Stimulated activated naive CD8-positive, alpha-beta T cell treated with anti-CD3 and anti-CD28 coated beads, Interleukin-15, amount 100 ng/mL, for 72 hours (primary cell): ENCODE measurements around the gene PLEKHG1.

Source experiments
- ATAC-seq: fragments of 150-1000 bp; cut with Tn5 transposase; 2 replicates; pipeline ENCODE4 v1.10.0; 2021; ENCODE audit warnings: mild to moderate bottlenecking, moderate library complexity
- DNase-seq, 2 donors: peaks; one replicate each; pipeline ENCODE4 v3.0.0; 2021 to 2022
- H3K27ac Mint-ChIP-seq, 2 donors: one replicate each; pipeline ENCODE4 v1.8.0; 2022; ENCODE audit warnings: mild to moderate bottlenecking in 2 of 2, mixed read lengths in 2 of 2, moderate library complexity in 2 of 2
- H3K27me3 Mint-ChIP-seq: one replicate; pipeline ENCODE4 v1.8.0; 2022; ENCODE audit warnings: mixed read lengths
- H3K4me1 Mint-ChIP-seq: one replicate; pipeline ENCODE4 v1.8.0; 2022; ENCODE audit warnings: mild to moderate bottlenecking, mixed read lengths
- H3K4me3 Mint-ChIP-seq, 2 donors: one replicate each; pipeline ENCODE4 v1.8.0; 2022; ENCODE audit warnings: mild to moderate bottlenecking in 2 of 2, mixed read lengths in 2 of 2, moderate library complexity in 1 of 2
- H3K9me3 Mint-ChIP-seq, 2 donors: one replicate each; pipeline ENCODE4 v1.8.0; 2022; ENCODE audit warnings: mixed read lengths in 2 of 2

PLEKHG1 gene

DNA sequence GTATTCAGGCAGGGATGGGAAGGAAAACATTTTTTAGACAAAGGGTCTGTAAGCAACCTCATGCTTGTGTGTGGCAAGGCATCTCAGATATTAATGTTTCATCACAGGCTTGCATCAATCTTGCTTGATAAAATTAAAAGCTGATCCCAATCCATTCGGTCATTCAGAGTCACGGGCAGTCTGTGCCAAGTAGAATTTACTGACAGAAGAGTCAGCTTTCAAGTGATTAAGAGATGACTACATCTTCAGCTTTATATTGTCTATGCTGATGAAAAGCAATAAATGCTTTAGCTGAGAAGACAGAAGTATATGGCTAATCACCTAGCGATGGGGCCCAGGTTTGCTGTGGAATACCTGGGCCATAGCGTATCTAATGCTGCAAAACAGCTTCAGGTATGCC is 3.5 kb downstream of the PLEKHG1 start:
- peaks cover 26% of the 10 kb centered on the region for H3K4me1 Mint-ChIP-seq
- H3K9me3 Mint-ChIP-seq: no peaks in the 10 kb centered on the region
- no peak overlapping the region for H3K27ac Mint-ChIP-seq
- ATAC-seq (no peak), DNase-seq (no peak)
- peaks cover 67% of the 10 kb centered on the region for H3K27me3 Mint-ChIP-seq
- no peak overlapping the region for H3K4me3 Mint-ChIP-seq

DNA sequence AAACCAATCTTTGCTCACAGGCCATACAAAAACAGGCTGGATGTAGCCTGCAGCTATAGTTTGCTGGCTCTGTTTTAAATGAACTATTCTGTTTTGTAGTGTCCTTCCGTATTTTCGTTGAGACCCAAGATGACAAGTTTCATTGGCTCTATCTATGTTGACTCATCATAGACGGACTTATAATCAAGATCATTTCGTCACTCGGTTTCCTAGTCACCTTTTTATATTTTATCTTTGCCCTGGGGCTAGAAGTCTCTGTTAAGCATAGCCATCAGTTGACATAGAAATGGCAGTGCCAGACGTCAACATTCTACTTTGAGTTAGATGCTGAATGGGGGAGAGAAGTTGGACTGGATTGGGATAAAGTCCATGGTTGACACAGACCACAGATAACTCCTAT is 4.8 kb downstream of the PLEKHG1 start:
- no peak overlapping the region for H3K4me3 Mint-ChIP-seq
- no peaks in the 10 kb centered on the region for H3K9me3 Mint-ChIP-seq
- H3K27me3 Mint-ChIP-seq: peaks cover 64% of the 10 kb centered on the region

GRCh38 chr6:150605333-150605732 is 5.6 kb downstream of the PLEKHG1 start:
- DNase-seq (no peak), ATAC-seq (no peak)
- Mint-ChIP-seq H3K4me1 (peaks cover 13% of the 10 kb centered on the region), H3K27ac (no peak overlapping the region), H3K4me3 (no peak overlapping the region), H3K9me3 (no peaks in the 10 kb centered on the region), H3K27me3 (peaks cover 67% of the 10 kb centered on the region)

More for the DNA sequence above, 4.8 kb downstream of the PLEKHG1 start:
- DNase-seq (no peak), ATAC-seq (no peak)
- no peak overlapping the region for H3K27ac Mint-ChIP-seq
- peaks cover 13% of the 10 kb centered on the region for H3K4me1 Mint-ChIP-seq

DNA sequence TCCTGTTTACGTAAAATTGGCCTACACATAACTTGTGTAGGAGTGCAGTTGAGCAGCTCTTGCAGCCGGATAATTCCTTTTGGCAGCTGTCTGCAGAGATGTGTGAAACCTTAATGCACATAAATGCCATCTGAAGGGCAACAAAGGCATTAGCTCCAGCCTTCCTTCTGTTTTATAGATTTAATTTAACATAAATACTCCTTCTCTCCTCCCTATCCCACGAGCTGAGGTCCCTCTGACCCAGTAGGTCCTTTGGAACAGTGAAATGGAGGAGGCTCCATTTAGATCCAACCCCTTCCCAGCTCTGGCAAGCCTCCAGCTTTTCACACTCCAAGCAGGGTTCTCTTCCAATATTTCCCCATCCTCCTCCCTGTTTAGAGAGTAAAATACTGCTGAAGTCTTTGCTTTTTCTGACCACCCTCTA is 6.5 kb downstream of the PLEKHG1 start:
- no peak for DNase-seq
- H3K27me3 Mint-ChIP-seq: peaks cover 60% of the 10 kb centered on the region
- H3K9me3 Mint-ChIP-seq: no peaks in the 10 kb centered on the region
- ATAC-seq: no peak
- H3K4me1 Mint-ChIP-seq: peaks cover 5% of the 10 kb centered on the region
- H3K27ac Mint-ChIP-seq: no peak overlapping the region
- H3K4me3 Mint-ChIP-seq: no peak overlapping the region

GRCh38 chr6:150606647-150607328 is 7.1 kb downstream of the PLEKHG1 start:
- ATAC-seq (no peak), DNase-seq (no peak)
- Mint-ChIP-seq H3K9me3 (no peaks in the 10 kb centered on the region), H3K27ac (no peak overlapping the region), H3K27me3 (peaks cover 54% of the 10 kb centered on the region), H3K4me1 (peaks cover under 1% of the 10 kb centered on the region), H3K4me3 (no peak overlapping the region)

GRCh38 chr6:150607329-150607650 is 7.6 kb downstream of the PLEKHG1 start:
- no peak for ATAC-seq
- DNase-seq: no peak
- H3K4me1 Mint-ChIP-seq: no peaks in the 10 kb centered on the region
- no peak overlapping the region for H3K4me3 Mint-ChIP-seq
- no peak overlapping the region for H3K27ac Mint-ChIP-seq
- H3K27me3 Mint-ChIP-seq: peaks cover 50% of the 10 kb centered on the region
- H3K9me3 Mint-ChIP-seq: no peaks in the 10 kb centered on the region

DNA sequence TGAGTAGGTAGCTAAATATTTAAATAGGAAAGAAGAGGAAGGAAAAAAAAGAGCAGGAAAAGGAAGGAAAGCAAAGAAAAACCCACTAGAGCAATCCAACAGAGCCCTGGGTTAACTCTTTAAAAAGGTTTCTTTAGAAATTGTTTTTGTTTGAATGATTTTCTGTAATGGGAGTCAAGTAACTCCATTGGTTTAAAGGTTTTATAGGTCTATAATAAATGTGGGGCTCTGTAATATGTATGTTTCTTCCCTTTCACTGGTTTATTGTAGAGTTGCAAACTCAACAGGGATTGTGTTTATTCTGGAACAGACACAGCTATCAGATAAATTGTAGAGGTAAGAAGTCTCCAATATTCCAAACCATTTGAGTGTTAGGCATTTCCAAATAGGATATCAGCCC is 10.9 kb downstream of the PLEKHG1 start:
- H3K4me1 Mint-ChIP-seq: no peaks in the 10 kb centered on the region
- ATAC-seq: no peak

GRCh38 chr6:150613269-150613668 is 13.6 kb downstream of the PLEKHG1 start:
- no peak for ATAC-seq
- H3K4me3 Mint-ChIP-seq: no peak overlapping the region
- H3K27ac Mint-ChIP-seq: no peak overlapping the region

More for the DNA sequence above, 10.9 kb downstream of the PLEKHG1 start:
- DNase-seq: no peak
- Mint-ChIP-seq H3K9me3 (no peaks in the 10 kb centered on the region), H3K27ac (no peak overlapping the region), H3K4me3 (no peak overlapping the region), H3K27me3 (peaks cover 50% of the 10 kb centered on the region)

GRCh38 chr6:150615967-150616366 is 16.3 kb downstream of the PLEKHG1 start:
- Mint-ChIP-seq H3K27ac (no peak overlapping the region), H3K4me1 (no peaks in the 10 kb centered on the region), H3K4me3 (no peak overlapping the region), H3K9me3 (no peaks in the 10 kb centered on the region), H3K27me3 (peaks cover 41% of the 10 kb centered on the region)
- DNase-seq: no peak
- no peak for ATAC-seq

More at GRCh38 chr6:150613269-150613668, 13.6 kb downstream of the PLEKHG1 start:
- Mint-ChIP-seq H3K9me3 (no peaks in the 10 kb centered on the region), H3K27me3 (peaks cover 40% of the 10 kb centered on the region), H3K4me1 (no peaks in the 10 kb centered on the region)
- no peak for DNase-seq

DNA sequence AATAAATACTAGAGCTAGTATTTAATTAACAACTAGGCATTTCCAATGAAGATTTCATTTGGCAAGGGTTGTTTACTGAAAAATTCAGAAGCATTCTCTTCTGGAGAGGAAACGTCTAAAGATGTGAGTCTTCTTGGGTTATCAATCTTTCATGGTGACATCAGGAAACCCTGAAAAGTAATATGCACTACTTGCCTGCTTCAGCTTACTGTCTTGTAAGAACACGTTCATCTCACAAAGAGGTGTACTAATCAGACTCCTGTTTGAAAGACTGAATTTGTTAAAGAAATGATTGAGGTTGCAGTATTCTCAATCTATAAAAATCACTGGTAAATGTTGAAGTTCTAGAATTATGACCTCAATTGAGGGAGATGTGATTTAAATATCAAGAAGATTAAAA is 16.9 kb downstream of the PLEKHG1 start:
- Mint-ChIP-seq H3K4me3 (no peak overlapping the region), H3K27ac (no peak overlapping the region), H3K27me3 (peaks cover 42% of the 10 kb centered on the region), H3K9me3 (no peaks in the 10 kb centered on the region), H3K4me1 (no peaks in the 10 kb centered on the region)
- ATAC-seq (no peak), DNase-seq (no peak)

DNA sequence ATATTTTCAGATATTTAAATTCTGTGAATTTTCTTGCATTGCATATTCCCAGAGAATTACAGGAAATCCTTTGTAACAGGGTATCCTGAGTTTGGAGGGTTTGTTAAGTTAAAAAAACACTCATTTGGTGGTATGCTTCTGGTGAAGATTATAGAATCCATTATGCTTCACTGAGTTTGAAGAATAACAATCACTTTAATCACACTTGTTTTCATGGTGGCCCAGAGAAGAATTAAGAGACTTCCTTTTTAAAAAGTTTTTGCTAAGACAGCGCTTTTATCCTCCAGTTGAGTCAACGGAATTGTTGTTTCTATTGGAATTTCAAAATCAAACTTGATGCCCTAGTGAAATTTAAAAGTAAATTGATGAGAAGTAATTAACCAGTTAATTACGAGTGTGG is 17.4 kb downstream of the PLEKHG1 start:
- Mint-ChIP-seq H3K9me3 (no peaks in the 10 kb centered on the region), H3K27me3 (peaks cover 46% of the 10 kb centered on the region), H3K4me3 (no peak overlapping the region), H3K27ac (no peak overlapping the region), H3K4me1 (no peaks in the 10 kb centered on the region)
- DNase-seq: no peak
- ATAC-seq: no peak

DNA sequence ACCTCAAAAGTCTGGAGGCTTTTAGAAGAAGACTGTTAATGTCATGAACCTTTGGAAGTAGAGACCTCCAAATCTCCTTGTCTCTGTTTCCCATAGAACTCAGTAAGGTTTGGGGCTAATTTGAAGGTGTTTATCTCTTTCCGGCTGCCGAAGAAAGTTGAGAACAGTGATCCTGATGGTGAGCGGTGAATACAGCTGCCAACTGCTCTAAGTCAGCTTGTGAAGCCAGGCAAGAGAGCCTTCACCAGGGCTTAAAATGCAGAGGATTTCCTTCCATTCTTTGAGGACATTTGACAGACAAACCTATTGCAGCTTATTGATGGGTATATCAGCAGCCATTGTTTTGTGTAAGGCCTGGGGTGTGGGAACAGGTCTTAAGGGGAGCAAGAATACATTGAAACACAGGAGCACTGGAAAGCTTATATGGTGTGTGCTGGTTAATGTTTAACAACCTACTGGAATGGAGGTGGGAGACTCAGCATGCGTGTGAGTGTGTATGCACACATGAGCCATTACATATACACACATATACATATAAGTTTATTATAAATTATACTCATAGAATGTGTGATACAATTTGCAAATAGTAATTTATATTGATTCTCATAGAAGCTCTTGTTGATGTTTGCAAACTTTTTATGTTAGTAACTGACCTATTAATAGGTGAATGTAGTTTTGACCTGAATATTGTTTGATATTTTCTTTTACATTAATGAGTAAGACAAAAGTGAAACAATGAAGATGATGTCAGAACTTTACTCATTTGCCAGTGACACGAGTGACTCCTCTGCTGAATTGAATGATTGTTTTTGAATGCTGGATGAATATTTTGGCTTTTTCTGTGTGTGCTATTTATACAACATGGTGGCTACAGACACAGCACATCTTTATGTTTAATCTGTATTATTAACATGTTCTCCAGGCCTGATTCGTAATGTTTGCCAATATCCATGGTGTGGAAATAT is 18.1 kb downstream of the PLEKHG1 start:
- Mint-ChIP-seq H3K4me3 (no peak overlapping the region), H3K9me3 (no peaks in the 10 kb centered on the region), H3K4me1 (peaks cover 5% of the 10 kb centered on the region), H3K27me3 (peaks cover 47% of the 10 kb centered on the region), H3K27ac (no peak overlapping the region)
- no peak for DNase-seq
- no peak for ATAC-seq

- H3K9me3 Mint-ChIP-seq: no peaks in the 10 kb centered on the region
- H3K4me1 Mint-ChIP-seq: peaks cover 9% of the 10 kb centered on the region
- peaks cover 49% of the 10 kb centered on the region for H3K27me3 Mint-ChIP-seq
- H3K27ac Mint-ChIP-seq: no peak overlapping the region
- no peak for DNase-seq
- no peak overlapping the region for H3K4me3 Mint-ChIP-seq
- ATAC-seq: no peak
Observed at GRCh38 chr6:150619275-150619674, 19.6 kb downstream of the PLEKHG1 start.

GRCh38 chr6:150620244-150620643 is 20.6 kb downstream of the PLEKHG1 start:
- peaks cover 9% of the 10 kb centered on the region for H3K4me1 Mint-ChIP-seq
- H3K9me3 Mint-ChIP-seq: no peaks in the 10 kb centered on the region
- DNase-seq: no peak
- H3K4me3 Mint-ChIP-seq: no peak overlapping the region
- H3K27ac Mint-ChIP-seq: no peak overlapping the region
- ATAC-seq: no peak
- H3K27me3 Mint-ChIP-seq: peaks cover 45% of the 10 kb centered on the region

- H3K4me3 Mint-ChIP-seq: no peak overlapping the region
- no peak overlapping the region for H3K27ac Mint-ChIP-seq
- H3K4me1 Mint-ChIP-seq: peaks cover 9% of the 10 kb centered on the region
- H3K27me3 Mint-ChIP-seq: peaks cover 45% of the 10 kb centered on the region
- H3K9me3 Mint-ChIP-seq: no peaks in the 10 kb centered on the region
- DNase-seq: no peak
- ATAC-seq: no peak
Observed at GRCh38 chr6:150620763-150621162, 21.1 kb downstream of the PLEKHG1 start.

DNA sequence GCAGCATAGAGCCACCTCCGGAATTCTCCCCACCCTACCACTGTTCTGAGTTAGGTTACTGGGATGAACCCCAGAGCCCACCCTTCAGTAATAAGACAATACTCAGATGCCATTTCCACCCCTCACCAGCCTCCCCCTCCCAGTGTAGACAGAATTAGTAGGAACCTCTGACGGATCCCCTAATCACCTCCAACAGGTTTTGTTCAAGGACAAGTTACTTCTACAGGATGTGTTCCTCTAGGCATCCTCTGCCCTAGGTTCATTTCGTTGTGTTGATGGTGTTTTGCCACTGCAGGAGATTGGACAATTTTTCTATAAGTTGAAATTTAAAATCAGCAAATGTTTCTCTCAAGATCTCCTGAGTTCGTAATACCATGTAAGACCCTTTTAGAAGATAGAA is 22.8 kb downstream of the PLEKHG1 start:
- peaks cover 9% of the 10 kb centered on the region for H3K4me1 Mint-ChIP-seq
- no peaks in the 10 kb centered on the region for H3K9me3 Mint-ChIP-seq
- no peak overlapping the region for H3K27ac Mint-ChIP-seq
- ATAC-seq: no peak
- DNase-seq: no peak
- H3K27me3 Mint-ChIP-seq: peaks cover 44% of the 10 kb centered on the region
- H3K4me3 Mint-ChIP-seq: no peak overlapping the region
